DND-41 (cell line): ENCODE measurements around the gene RMND5A.

Experiments used
- ATAC-seq: fragments of 200-7000 bp; cut with Tn5 transposase; 3 replicates; pipeline ENCODE4 v1.9.1; 2021; ENCODE audit warnings: low read depth; ENCODE audit not compliant: insufficient read depth
- DNase-seq: peaks from one replicate; pipeline ENCODE4 v3.0.0-alpha.2; 2020
- H2AFZ ChIP-seq: 2 replicates; pipeline ENCODE4 v1.6.0; 2012; ENCODE audit warnings: low read depth, low read length
- H3K27ac ChIP-seq: 2 replicates; pipeline ENCODE4 v1.5.1; 2012; ENCODE audit warnings: low read length, inconsistent platforms
- H3K27me3 ChIP-seq: fragments of 200-600 bp; sonication (generic); 2 replicates; pipeline ENCODE4 v1.6.0; 2012; ENCODE audit warnings: low read length, mild to moderate bottlenecking, inconsistent platforms; ENCODE audit not compliant: insufficient read depth, poor library complexity
- H3K36me3 ChIP-seq: 2 replicates; pipeline ENCODE4 v1.5.1; 2012; ENCODE audit warnings: low read length, inconsistent platforms; ENCODE audit not compliant: insufficient read depth
- H3K4me1 ChIP-seq: 2 replicates; pipeline ENCODE4 v1.5.1; 2012; ENCODE audit warnings: mild to moderate bottlenecking, low read length; ENCODE audit not compliant: insufficient read depth
- H3K4me2 ChIP-seq: 2 replicates; pipeline ENCODE4 v1.6.0; 2012; ENCODE audit warnings: mild to moderate bottlenecking, moderate library complexity, low read length, inconsistent platforms; ENCODE audit not compliant: insufficient read depth
- H3K4me3 ChIP-seq, 2 experiments: fragments of 200-600 bp in 1 of 2; shearing (Covaris generic) in 1 of 2; 2 replicates each; pipeline ENCODE4 v1.5.1; 2012 to 2016; ENCODE audit warnings: inconsistent platforms in 2 of 2, low read length in 2 of 2, mild to moderate bottlenecking in 2 of 2, low read depth in 1 of 2, moderate library complexity in 1 of 2
- H3K79me2 ChIP-seq: 2 replicates; pipeline ENCODE4 v1.6.0; 2012; ENCODE audit warnings: low read length, inconsistent platforms; ENCODE audit not compliant: insufficient read depth
- H3K9ac ChIP-seq: 2 replicates; pipeline ENCODE4 v1.6.0; 2012; ENCODE audit warnings: low read depth, mild to moderate bottlenecking, inconsistent platforms, low read length, moderate library complexity
- H3K9me3 ChIP-seq: 2 replicates; pipeline ENCODE4 v1.5.1; 2012; ENCODE audit warnings: low read length, moderate library complexity, mild to moderate bottlenecking, inconsistent platforms; ENCODE audit not compliant: insufficient read depth, severe bottlenecking
- H4K20me1 ChIP-seq: 2 replicates; pipeline ENCODE4 v1.6.0; 2012; ENCODE audit warnings: low read length; ENCODE audit not compliant: insufficient read depth
- EZH2 ChIP-seq: IDR thresholded peaks from 3 replicates; pipeline ENCODE4 v1.6.1; 2012; ENCODE audit warnings: borderline replicate concordance, low read depth, mild to moderate bottlenecking, moderate library complexity, low read length, inconsistent platforms; ENCODE audit not compliant: severe bottlenecking
- TF ChIP-seq, protein P1 (sequence below): IDR thresholded peaks from 2 replicates; pipeline ENCODE4 v1.5.1; 2012; ENCODE audit warnings: borderline replicate concordance, low read length, moderate library complexity, mild to moderate bottlenecking; ENCODE audit not compliant: poor library complexity, severe bottlenecking; ENCODE audit errors: extremely low read depth

The RMND5A gene

DNA sequence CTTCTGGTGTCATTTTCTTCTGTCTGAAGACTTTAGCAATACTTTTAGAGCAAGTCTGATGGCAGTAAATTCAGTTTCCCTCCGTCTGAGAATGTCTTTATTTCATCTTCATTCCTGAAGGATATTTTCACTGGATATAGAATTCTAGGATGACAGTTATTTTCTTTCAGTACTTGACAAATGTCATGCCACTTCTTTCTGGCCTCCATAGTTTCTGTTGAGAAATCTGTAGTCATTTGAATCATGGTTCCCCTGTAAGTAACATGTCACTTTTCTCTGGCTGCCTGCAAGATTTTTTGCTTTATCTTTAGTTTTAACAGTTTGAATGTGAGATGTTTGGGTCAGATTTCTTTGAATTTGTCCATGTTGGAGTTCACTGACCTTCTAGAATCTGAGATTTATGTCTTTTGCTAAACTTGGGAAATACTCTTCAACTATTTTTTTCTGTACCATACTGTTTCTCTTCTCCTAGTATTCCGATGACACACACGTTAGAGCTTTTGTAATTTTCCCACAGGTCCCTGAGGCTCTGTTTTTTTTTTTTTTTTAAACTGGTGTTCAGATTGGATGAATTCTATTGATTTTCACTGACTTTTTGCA lies 30.2 kb downstream of the RMND5A start:
- Histone ChIP-seq H3K4me2 (no peak overlapping the region), H3K27ac (no peak overlapping the region), H3K27me3 (no peaks in the 10 kb centered on the region), H3K9me3 (peaks cover 3% of the 10 kb centered on the region), H2AFZ (no peak overlapping the region), H3K4me1 (no peaks in the 10 kb centered on the region), H3K9ac (no peak overlapping the region), H3K4me3 (no peak overlapping the region), H3K79me2 (peaks cover 75% of the 10 kb centered on the region), H4K20me1 (peaks cover 3% of the 10 kb centered on the region; the same call in 1 of the 2 replicates), H3K36me3 (peaks cover 91% of the 10 kb centered on the region)
- DNase-seq: no peak
- no peak for ATAC-seq
- no peak for TF ChIP-seq EZH2
- TF ChIP-seq, protein P1, sequence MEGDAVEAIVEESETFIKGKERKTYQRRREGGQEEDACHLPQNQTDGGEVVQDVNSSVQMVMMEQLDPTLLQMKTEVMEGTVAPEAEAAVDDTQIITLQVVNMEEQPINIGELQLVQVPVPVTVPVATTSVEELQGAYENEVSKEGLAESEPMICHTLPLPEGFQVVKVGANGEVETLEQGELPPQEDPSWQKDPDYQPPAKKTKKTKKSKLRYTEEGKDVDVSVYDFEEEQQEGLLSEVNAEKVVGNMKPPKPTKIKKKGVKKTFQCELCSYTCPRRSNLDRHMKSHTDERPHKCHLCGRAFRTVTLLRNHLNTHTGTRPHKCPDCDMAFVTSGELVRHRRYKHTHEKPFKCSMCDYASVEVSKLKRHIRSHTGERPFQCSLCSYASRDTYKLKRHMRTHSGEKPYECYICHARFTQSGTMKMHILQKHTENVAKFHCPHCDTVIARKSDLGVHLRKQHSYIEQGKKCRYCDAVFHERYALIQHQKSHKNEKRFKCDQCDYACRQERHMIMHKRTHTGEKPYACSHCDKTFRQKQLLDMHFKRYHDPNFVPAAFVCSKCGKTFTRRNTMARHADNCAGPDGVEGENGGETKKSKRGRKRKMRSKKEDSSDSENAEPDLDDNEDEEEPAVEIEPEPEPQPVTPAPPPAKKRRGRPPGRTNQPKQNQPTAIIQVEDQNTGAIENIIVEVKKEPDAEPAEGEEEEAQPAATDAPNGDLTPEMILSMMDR: no peak

DNA sequence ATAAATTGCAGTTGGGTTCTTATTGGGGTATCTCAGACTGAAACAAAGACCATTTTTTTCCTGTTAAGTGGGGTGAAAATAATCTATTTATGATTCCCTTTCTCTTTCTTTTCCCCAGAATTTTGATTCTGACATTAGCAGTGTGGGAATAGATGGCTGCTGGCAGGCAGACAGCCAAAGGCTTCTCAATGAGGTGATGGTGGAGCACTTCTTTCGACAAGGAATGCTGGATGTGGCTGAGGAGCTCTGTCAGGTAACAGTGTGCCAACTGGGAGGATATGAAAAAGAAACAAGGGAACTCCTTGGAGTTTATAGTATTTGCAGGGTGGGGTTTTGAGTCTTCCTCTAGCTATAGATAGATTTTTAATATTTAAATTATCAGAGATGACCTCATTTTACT lies 31.7 kb downstream of the RMND5A start:
- H3K79me2 ChIP-seq: peaks cover 67% of the 10 kb centered on the region
- DNase-seq (no peak), ATAC-seq (no peak)
- H3K27ac ChIP-seq: no peak overlapping the region
- peaks cover 3% of the 10 kb centered on the region for H3K9me3 ChIP-seq
- H3K4me1 ChIP-seq: no peaks in the 10 kb centered on the region
- H2AFZ ChIP-seq: no peak overlapping the region
- H4K20me1 ChIP-seq: peaks cover 2% of the 10 kb centered on the region; the same call in 1 of the 2 replicates
- TF ChIP-seq, protein P1: no peak
- TF ChIP-seq EZH2: no peak
- H3K4me2 ChIP-seq: no peak overlapping the region
- H3K4me3 ChIP-seq: no peak overlapping the region
- no peaks in the 10 kb centered on the region for H3K27me3 ChIP-seq
- H3K9ac ChIP-seq: no peak overlapping the region
- H3K36me3 ChIP-seq: peaks cover 91% of the 10 kb centered on the region

GRCh38 chr2:86752934-86753333 lies 32.8 kb downstream of the RMND5A start:
- Histone ChIP-seq H3K9me3 (peaks cover 3% of the 10 kb centered on the region), H3K36me3 (peaks cover 87% of the 10 kb centered on the region), H4K20me1 (peaks cover 8% of the 10 kb centered on the region; the same call in 1 of the 2 replicates)

More at GRCh38 chr2:86752934-86753333, 32.8 kb downstream of the RMND5A start:
- Histone ChIP-seq H3K9ac (no peak overlapping the region), H2AFZ (no peak overlapping the region), H3K27ac (no peak overlapping the region), H3K4me3 (no peak overlapping the region), H3K79me2 (peaks cover 63% of the 10 kb centered on the region), H3K4me1 (no peaks in the 10 kb centered on the region), H3K27me3 (no peaks in the 10 kb centered on the region), H3K4me2 (no peak overlapping the region)
- no peak for ATAC-seq
- TF ChIP-seq EZH2: no peak
- TF ChIP-seq, protein P1: no peak
- no peak for DNase-seq
